DOHH2 (cell line): ENCODE measurements around the gene CMTR1.

ENCODE experiments used
- H3F3A ChIP-seq: fragments of 200-600 bp; sonication (generic), shearing (Covaris generic); 2 replicates; pipeline ENCODE4 v1.6.0; 2016; ENCODE audit warnings: antibody characterized with exemption, mild to moderate bottlenecking; ENCODE audit not compliant: control insufficient read depth, insufficient read depth
- H3K27ac ChIP-seq: fragments of 200-600 bp; sonication (generic); 2 replicates; pipeline ENCODE4 v1.5.1; 2014; ENCODE audit warnings: low read depth, mild to moderate bottlenecking, low read length, moderate library complexity
- H3K27me3 ChIP-seq: fragments of 200-600 bp; sonication (generic); 2 replicates; pipeline ENCODE4 v1.6.1; 2014; ENCODE audit warnings: mild to moderate bottlenecking, low read length, mixed read lengths; ENCODE audit not compliant: control insufficient read depth
- H3K36me3 ChIP-seq: fragments of 200-600 bp; sonication (generic); 2 replicates; pipeline ENCODE4 v1.6.1; 2014; ENCODE audit warnings: mild to moderate bottlenecking, low read length, moderate library complexity, mixed read lengths; ENCODE audit not compliant: control insufficient read depth
- H3K4me1 ChIP-seq: fragments of 200-600 bp; sonication (generic); 2 replicates; pipeline ENCODE4 v1.6.1; 2014; ENCODE audit warnings: mild to moderate bottlenecking, low read length, mixed read lengths; ENCODE audit not compliant: control insufficient read depth
- H3K4me2 ChIP-seq: fragments of 200-600 bp; sonication (generic); 2 replicates; pipeline ENCODE4 v1.6.0; 2014; ENCODE audit warnings: mild to moderate bottlenecking, low read length, moderate library complexity
- H3K4me3 ChIP-seq: fragments of 200-600 bp; sonication (generic); 2 replicates; pipeline ENCODE4 v1.5.1; 2014; ENCODE audit warnings: mild to moderate bottlenecking, low read length, mixed read lengths
- H3K79me2 ChIP-seq: fragments of 200-600 bp; sonication (generic); 2 replicates; pipeline ENCODE4 v1.6.1; 2014; ENCODE audit warnings: mild to moderate bottlenecking, low read length, mixed read lengths; ENCODE audit not compliant: control insufficient read depth
- H3K9me2 ChIP-seq: fragments of 200-600 bp; sonication (generic); replicated peaks from 2 replicates; pipeline ENCODE4 v1.6.1; 2014; ENCODE audit warnings: mild to moderate bottlenecking, low read length, mixed read lengths; ENCODE audit not compliant: control insufficient read depth
- H3K9me3 ChIP-seq: fragments of 200-600 bp; sonication (generic); 2 replicates; pipeline ENCODE4 v1.6.1; 2014; ENCODE audit warnings: antibody characterized with exemption, low read length, mixed read lengths; ENCODE audit not compliant: control insufficient read depth, insufficient read depth
- H4K20me1 ChIP-seq: fragments of 200-600 bp; sonication (generic); 2 replicates; pipeline ENCODE4 v1.6.0; 2014; ENCODE audit warnings: low read depth, mild to moderate bottlenecking, antibody characterized with exemption, low read length, moderate library complexity; ENCODE audit not compliant: control insufficient read depth, insufficient read depth
- EZH2phosphoT487 ChIP-seq: fragments of 200-600 bp; sonication (generic); IDR thresholded peaks from 2 replicates; pipeline ENCODE4 v1.6.1; 2017; ENCODE audit warnings: borderline replicate concordance, mild to moderate bottlenecking, antibody characterized with exemption, low read length, moderate library complexity, mixed read lengths
- TF ChIP-seq, protein P1 (sequence below): fragments of 200-600 bp; sonication (generic); IDR thresholded peaks from one replicate; pipeline ENCODE4 v1.5.1; 2014; ENCODE audit warnings: antibody characterized with exemption, mild to moderate bottlenecking, low read depth, low read length; ENCODE audit not compliant: poor library complexity, severe bottlenecking

Gene CMTR1

DNA sequence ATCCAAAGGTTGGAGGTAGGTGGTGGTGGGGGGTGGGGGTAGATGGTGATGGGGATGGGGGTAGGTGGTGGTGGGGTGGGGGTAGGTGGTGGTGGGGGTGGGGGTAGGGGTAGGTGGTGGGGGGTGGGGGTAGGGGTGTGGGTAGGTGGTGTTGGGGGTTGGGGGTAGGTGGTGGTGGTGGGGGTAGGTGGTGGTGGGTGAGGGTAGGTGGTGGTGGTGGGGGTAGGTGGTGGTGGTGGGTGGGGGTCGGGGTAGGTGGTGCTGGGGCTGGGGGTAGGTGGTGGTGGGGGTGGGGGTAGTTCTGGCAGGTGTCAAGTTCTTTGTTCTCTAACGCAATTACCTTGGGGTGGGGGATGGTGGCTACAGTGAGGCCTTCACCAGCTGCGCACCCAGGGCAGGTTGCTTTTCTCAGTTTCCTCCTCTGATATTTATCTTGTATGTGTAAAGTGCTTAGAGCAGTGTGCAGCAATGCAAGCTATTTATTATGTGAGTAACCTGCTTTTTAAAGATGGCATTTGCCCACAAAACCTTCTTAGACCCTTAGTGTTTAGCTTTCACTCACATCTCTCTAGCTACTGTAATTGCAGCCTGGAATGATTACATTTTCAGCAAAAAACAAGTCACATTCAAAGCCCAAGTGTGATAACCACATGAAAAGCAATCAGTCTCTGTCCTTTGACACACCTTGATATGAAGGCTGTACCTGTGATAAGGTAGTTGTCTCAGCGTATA is 74.8 kb downstream of the CMTR1 start:
- TF ChIP-seq EZH2phosphoT487 = no peak
- TF ChIP-seq, protein P1, sequence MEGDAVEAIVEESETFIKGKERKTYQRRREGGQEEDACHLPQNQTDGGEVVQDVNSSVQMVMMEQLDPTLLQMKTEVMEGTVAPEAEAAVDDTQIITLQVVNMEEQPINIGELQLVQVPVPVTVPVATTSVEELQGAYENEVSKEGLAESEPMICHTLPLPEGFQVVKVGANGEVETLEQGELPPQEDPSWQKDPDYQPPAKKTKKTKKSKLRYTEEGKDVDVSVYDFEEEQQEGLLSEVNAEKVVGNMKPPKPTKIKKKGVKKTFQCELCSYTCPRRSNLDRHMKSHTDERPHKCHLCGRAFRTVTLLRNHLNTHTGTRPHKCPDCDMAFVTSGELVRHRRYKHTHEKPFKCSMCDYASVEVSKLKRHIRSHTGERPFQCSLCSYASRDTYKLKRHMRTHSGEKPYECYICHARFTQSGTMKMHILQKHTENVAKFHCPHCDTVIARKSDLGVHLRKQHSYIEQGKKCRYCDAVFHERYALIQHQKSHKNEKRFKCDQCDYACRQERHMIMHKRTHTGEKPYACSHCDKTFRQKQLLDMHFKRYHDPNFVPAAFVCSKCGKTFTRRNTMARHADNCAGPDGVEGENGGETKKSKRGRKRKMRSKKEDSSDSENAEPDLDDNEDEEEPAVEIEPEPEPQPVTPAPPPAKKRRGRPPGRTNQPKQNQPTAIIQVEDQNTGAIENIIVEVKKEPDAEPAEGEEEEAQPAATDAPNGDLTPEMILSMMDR = no peak
- Histone ChIP-seq H4K20me1 (no peaks in the 10 kb centered on the region), H3K9me3 (no peaks in the 10 kb centered on the region), H3K9me2 (no peaks in the 10 kb centered on the region), H3K4me3 (no peak overlapping the region), H3K27me3 (no peaks in the 10 kb centered on the region; the same call in 1 of the 2 replicates), H3F3A (no peaks in the 10 kb centered on the region), H3K4me1 (peaks cover 21% of the 10 kb centered on the region), H3K4me2 (no peak overlapping the region), H3K79me2 (no peaks in the 10 kb centered on the region), H3K36me3 (no peaks in the 10 kb centered on the region), H3K27ac (no peak overlapping the region)

DNA sequence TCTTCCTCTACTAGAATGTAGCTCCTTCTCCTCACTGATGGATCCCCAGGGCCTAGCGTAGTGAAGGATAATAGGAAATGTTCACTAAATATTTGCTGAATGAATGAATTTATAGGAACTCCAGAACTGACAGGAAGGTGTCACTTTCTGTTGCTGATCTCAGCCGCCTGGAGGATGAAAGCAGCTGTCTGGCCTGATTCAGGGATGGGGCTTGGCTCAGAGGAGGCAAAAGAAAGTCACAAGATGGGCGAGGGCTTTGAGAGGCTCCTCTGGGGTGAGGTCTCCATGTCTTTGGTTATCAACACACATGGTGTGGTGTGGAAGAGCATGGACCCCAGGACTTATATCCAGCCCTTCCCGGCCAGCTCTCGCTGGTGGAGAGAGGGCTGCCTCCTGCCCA is 78.2 kb downstream of the CMTR1 start:
- no peaks in the 10 kb centered on the region for H3K9me3 ChIP-seq
- H3K36me3 ChIP-seq = no peaks in the 10 kb centered on the region
- no peak overlapping the region for H3K4me2 ChIP-seq
- H3K27me3 ChIP-seq = no peaks in the 10 kb centered on the region; the same call in 1 of the 2 replicates
- no peaks in the 10 kb centered on the region for H4K20me1 ChIP-seq
- TF ChIP-seq, protein P1 = no peak
- TF ChIP-seq EZH2phosphoT487 = no peak
- H3K9me2 ChIP-seq = no peaks in the 10 kb centered on the region
- no peaks in the 10 kb centered on the region for H3F3A ChIP-seq
- no peaks in the 10 kb centered on the region for H3K79me2 ChIP-seq
- H3K27ac ChIP-seq = no peak overlapping the region
- H3K4me3 ChIP-seq = no peak overlapping the region
- no peaks in the 10 kb centered on the region for H3K4me1 ChIP-seq

- Histone ChIP-seq H3K9me2 (no peaks in the 10 kb centered on the region), H3K4me2 (no peak overlapping the region), H3K9me3 (no peaks in the 10 kb centered on the region), H3F3A (no peaks in the 10 kb centered on the region), H3K27me3 (peaks cover under 1% of the 10 kb centered on the region), H4K20me1 (no peaks in the 10 kb centered on the region), H3K4me1 (no peaks in the 10 kb centered on the region), H3K36me3 (no peaks in the 10 kb centered on the region), H3K27ac (no peak overlapping the region), H3K4me3 (no peak overlapping the region), H3K79me2 (no peaks in the 10 kb centered on the region)
- TF ChIP-seq EZH2phosphoT487 = no peak
- TF ChIP-seq, protein P1 = no peak
Measured at GRCh38 chr6:37511910-37512399, 78.9 kb downstream of the CMTR1 start.
